KBM-7 (cell line): ENCODE results near the gene ASTN2.

Experiments
- DNase-seq: peaks from one replicate; pipeline ENCODE4 v3.0.0-alpha.2; 2015
- in situ Hi-C: fragments of 300-500 bp; cut with MboI; formaldehyde crosslinking; loops from 2 replicates; pipeline ENCODE4 v1.14.3; 2020; ENCODE audit warnings: low sequenced_read_pairs, low pct_unique_long_range_greater_than_20kb, mixed read lengths

Gene ASTN2

GRCh38 chr9:117096138-117096537 lies 318.7 kb downstream of the ASTN2 start:
- DNase-seq, result no peak
- in situ Hi-C loops, result no loop called here

- in situ Hi-C loops, result no loop called here
- DNase-seq, result no peak
Observed at GRCh38 chr9:117095081-117095480, 319.8 kb downstream of the ASTN2 start.

DNA sequence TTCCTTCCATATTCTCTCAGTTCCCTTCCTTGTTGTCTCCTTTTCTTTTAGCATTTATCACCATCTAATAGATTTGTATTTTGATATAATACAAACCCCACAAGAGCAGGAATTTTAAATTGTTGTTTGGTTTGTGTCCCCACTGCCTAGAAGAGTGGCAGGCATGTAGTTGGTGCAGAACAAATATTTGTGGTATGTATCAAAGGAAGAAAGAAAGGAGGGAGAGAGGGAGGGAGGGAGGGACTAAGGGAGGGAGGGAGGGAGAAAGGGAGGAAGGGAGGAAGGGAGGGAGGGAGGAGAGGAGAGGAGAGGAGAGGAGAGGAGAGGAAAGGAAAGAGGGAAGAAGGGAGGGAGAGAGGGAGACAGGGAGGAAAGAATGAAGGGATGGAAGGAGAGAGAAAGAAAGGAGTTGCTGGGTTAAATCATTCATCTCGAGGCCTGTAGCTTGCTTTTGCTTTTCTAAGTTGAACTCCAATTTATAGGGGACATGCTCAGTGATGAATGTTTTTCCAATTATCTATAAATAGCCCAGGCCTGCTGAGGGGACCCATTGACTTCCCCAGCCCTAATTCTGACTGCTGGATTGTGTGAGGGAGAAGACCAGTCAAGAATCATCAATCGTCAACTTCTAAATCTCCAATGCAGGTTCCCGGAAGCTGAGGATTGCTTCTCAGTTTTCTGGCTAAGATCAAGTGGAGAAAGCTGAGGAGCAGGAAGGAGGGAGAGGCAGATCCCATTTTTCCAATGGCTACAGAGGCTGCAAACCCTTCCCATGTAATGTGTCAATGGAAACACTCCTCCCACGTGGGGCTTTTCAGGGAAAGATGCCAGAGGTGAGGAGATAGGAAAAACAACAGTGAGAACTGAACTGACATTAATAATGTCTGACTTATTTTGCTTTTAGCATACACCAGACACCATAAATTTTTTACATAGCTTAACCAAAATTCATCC lies 320.7 kb downstream of the ASTN2 start:
- no peak for DNase-seq
- in situ Hi-C loops, result no loop called here

DNA sequence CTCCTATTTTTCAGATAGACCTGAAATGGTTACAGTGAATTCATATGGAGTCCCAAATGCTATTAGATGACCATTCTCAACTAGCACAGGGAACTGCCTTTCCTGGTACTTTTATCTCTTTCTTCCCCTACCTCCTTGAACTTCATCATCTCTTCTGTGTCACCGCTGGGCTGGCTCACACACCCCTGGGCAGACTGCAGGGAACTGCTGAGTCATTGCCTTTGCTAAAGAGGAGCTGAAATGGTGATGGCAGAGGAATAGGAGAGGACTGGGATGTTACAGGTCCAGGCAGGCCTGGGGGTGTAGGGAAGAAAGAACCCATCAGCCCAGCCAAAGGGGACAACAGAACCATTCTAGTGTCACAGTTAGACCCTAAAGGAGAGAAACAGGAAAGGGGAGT lies 322.3 kb downstream of the ASTN2 start:
- DNase-seq, result no peak
- in situ Hi-C loops, result no loop called here

- no peak for DNase-seq
- in situ Hi-C loops, result no loop called here
Observed at GRCh38 chr9:117091529-117091928, 323.3 kb downstream of the ASTN2 start.

DNA sequence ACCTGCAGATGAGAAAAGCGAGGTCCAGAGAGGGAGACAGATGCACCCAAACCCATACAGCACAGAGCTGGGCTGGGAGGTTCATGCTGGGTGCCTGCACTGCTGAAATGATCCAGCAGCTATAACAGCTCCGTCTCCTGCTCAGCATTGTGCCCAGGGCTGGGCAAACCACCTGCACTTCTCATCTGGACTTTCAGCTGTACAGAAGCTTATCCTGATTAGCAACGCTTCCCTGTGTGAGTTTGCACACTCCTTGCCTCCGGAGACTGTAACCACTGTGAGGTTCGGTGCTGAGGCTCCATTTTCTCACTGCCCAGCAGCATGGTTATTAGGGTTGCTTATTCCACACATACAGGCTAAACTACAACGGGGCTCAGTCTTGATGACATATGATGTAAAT lies 326.1 kb downstream of the ASTN2 start:
- in situ Hi-C loops, result no loop called here
- DNase-seq, result no peak

DNA sequence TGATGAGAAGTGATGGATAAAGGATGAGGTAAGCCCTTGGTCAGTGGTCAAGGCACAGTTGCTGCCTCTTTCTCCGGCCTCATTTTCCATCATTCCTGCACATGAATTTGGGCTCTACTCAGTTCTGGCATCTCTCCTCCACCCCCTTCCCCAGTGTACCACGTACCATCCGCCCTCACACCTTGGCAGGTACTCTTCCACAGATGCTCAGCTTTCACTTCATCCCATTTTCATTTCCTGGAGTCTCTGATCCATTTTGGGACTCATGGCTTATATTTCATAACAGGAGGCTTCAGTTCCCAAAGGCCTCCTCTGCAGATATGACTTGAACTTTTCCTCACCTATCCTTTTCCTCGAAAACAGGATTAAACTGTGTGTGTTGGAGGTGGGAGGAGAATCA lies 326.7 kb downstream of the ASTN2 start:
- in situ Hi-C loops, result no loop called here

GRCh38 chr9:117084221-117084620 lies 330.6 kb downstream of the ASTN2 start:
- in situ Hi-C loops, result no loop called here
- no peak for DNase-seq

More for the DNA sequence above, 326.7 kb downstream of the ASTN2 start:
- DNase-seq, result no peak

DNA sequence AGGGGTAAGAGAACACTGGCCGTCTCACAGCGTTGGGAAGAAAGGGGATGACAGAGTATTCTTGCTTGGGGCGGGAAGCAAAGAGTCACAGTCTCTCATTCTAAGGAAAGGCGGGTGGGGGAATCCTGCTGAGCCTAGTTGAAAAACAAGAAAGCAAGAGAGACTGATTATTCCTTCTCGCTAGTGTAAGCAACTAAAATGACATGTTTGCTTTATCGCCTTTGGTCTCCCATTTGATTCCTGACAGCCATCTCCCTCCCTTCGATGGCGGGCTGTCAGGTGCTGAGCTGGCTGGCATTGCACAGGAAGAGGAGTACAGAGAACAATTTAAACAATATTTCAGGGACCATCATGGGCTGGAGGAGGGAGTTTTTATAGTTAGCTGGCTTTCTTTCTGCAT lies 331.3 kb downstream of the ASTN2 start:
- DNase-seq, result no peak
- in situ Hi-C loops, result no loop called here

DNA sequence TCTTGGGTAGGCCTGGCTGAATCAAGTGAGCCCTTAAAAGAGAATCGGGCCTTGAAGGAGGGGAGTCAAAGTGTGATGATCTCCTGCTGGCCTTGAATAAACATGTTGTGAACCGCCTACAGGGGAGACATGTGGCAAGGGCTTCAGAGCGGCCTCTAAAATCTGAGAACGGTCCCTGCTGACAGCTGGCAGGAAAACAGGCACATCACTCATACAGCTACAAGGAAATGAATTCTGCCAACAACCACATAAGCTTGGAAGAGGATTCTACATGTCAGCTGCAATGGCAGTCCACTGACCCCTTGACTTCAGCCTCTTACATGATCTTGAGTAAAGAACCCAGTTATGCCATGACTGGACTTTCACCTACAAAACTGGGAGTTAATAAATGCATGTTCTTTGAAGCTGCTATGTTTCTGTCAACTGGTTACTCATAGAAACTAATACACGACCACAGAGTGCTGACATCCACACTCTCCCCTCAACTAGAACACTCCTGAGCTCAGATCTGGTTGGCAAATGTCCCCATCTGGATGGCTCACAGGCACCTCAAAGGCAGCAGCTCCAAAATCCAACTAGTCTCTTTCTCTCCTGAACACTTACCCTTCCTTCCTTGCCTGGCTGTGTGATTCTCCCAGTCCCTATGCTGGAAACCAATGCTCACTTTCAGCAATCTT lies 333.1 kb downstream of the ASTN2 start:
- DNase-seq, result no peak
- in situ Hi-C loops, result no loop called here

- no peak for DNase-seq
Observed at GRCh38 chr9:117080765-117081390, 334.0 kb downstream of the ASTN2 start.

GRCh38 chr9:117076571-117077290 lies 338.1 kb downstream of the ASTN2 start:
- in situ Hi-C loops, result no loop called here
- DNase-seq, result no peak

More at GRCh38 chr9:117080765-117081390, 334.0 kb downstream of the ASTN2 start:
- in situ Hi-C loops, result no loop called here

GRCh38 chr9:117075636-117076035 lies 339.2 kb downstream of the ASTN2 start:
- no peak for DNase-seq
- in situ Hi-C loops, result no loop called here

DNA sequence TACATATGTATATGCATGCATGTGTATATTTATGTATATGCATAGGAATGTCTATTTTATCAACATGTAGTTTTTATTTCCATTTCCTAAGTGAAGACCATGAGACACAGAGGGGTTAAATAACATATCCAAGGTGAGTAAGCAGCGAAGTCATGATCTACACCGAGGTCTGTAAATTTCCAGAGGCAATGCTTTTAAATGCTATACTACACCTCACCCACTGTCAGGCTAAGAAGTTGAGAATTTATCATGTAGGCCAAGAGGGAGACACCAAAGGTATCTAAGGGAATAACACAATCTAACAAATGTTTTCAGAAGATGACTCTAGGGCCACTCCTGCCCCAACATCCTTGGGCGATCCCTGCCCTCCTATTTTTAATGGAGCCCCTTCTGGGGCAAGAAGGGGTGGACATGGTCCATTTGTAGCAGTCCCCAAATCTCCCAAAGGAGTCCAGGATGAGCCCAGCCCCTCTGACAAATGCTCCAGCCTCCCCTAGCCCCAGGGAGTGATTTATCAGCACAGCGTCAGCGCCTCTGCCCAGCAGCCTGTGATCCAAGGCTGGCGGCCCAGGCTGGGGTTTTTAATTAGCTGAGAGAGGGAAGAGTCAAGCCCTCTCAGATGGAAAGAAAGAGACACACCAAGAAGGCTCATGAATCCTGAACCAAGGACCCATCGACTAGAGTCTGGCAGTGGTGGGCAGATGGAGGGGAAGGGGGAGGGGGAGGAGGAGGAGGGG lies 339.9 kb downstream of the ASTN2 start:
- no peak for DNase-seq
- in situ Hi-C loops, result no loop called here

GRCh38 chr9:117074342-117074662 lies 340.6 kb downstream of the ASTN2 start:
- in situ Hi-C loops, result no loop called here
- no peak for DNase-seq

GRCh38 chr9:117073539-117074341 lies 341.1 kb downstream of the ASTN2 start:
- DNase-seq, result peak; percentile 16
- in situ Hi-C loops, result no loop called here

GRCh38 chr9:117073071-117073470 lies 341.8 kb downstream of the ASTN2 start:
- in situ Hi-C loops, result no loop called here

DNA sequence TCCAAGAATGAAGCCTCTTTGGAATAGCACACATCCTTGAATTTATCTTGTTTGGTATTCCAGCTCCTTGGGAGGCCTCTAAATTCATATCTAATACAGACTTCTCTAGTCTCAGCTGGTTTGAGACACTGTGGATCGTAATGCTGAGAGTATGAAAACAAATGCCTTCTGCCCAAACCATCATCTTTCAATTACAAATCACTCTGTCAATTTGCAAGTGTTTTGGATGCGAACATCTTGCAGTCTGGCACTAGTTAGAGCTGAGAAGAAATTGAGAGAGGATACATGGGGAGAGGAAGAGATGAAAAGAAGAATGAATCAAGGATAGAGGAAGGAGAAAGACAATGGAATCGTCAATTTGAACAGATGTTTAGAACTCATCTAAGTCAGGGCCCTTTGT lies 342.6 kb downstream of the ASTN2 start:
- in situ Hi-C loops, result no loop called here
- DNase-seq, result no peak

More at GRCh38 chr9:117073071-117073470, 341.8 kb downstream of the ASTN2 start:
- no peak for DNase-seq
